HepG2 (cell line): ENCODE data around the gene LRRC8C.

Experiments
- ATF4 ChIP-seq, 2 experiments: fragments of 450-650 bp in 1 of 2; sonication (generic) in 1 of 2; formaldehyde crosslinking; IDR thresholded peaks; 2 replicates each; pipeline versions ENCODE4 v1.5.0 to v1.8.0; 2020 to 2022; ENCODE audit warnings: mild to moderate bottlenecking in 1 of 2, missing genetic modification reagents in 1 of 2
- MYNN ChIP-seq: sonication (generic); formaldehyde crosslinking; IDR thresholded peaks from 2 replicates; pipeline ENCODE4 v1.4.0; 2020; ENCODE audit warnings: mild to moderate bottlenecking, low read depth, missing genetic modification reagents
- RELA ChIP-seq: sonication (generic); formaldehyde crosslinking; IDR thresholded peaks from 2 replicates; pipeline ENCODE4 v1.4.0; 2020; ENCODE audit warnings: missing genetic modification reagents
- ZNF275 ChIP-seq: sonication (generic); formaldehyde crosslinking; IDR thresholded peaks from 2 replicates; pipeline ENCODE4 v1.8.0; 2022; ENCODE audit warnings: missing genetic modification reagents, mild to moderate bottlenecking, inconsistent platforms, borderline replicate concordance
- ZNF335 ChIP-seq: sonication (generic); formaldehyde crosslinking; IDR thresholded peaks from 2 replicates; pipeline ENCODE4 v1.4.0; 2020; ENCODE audit warnings: missing genetic modification reagents

GRCh38 chr1:89657886-89658285 is 25.0 kb downstream of the LRRC8C start:
- TF ChIP-seq ZNF335 (CRISPR knock-in tag) (no peak), ZNF275 (CRISPR knock-in tag) (no peak), ATF4 (CRISPR knock-in tag; IDR thresholded peaks at IDR 0.05) (no peak), RELA (CRISPR knock-in tag) (no peak), MYNN (no peak)
